Measurements from ENCODE around the gene FAM184A. TPM values are rescaled to one million over a fixed set of nuclear protein-coding genes. Genes with fewer than 3 reads are reported as not detected.

The FAM184A gene
- total and polyA plus RNA-seq, 2 experiments from 2014 or later, result 13.7 to 18.6 TPM

GRCh38 chr6:119006974-119007373 lies 71.5 kb downstream of the FAM184A start:
- Histone ChIP-seq H3K27me3 (ENCODE audit: insufficient read depth) (no peaks in the 10 kb centered on the region), H3K4me1 (ENCODE audit: insufficient read depth) (no peaks in the 10 kb centered on the region), H3F3A (replicated peaks; ENCODE audit: low read depth) (no peaks in the 10 kb centered on the region), H3K9me2 (ENCODE audit: insufficient read depth) (no peaks in the 10 kb centered on the region), H3K4me2 (no peak overlapping the region), H3K36me3 (ENCODE audit: insufficient read depth) (0 out of 2 replicates have a peak, but pooled peaks cover 4% of the 10 kb centered on the region), H2AFZ (no peak overlapping the region), H3K27ac (ENCODE audit: low read depth) (no peak overlapping the region), H3K4me3 (no peak overlapping the region), H3K79me2 (replicated peaks; ENCODE audit: insufficient read depth) (no peaks in the 10 kb centered on the region), H4K20me1 (replicated peaks; ENCODE audit: insufficient read depth) (no peaks in the 10 kb centered on the region)
- Mint-ChIP-seq H3K4me3 (no peak overlapping the region), H3K27ac (no peak overlapping the region), H3K36me3 (ENCODE audit: low read depth) (peaks cover 29% of the 10 kb centered on the region), H3K27me3 (ENCODE audit: insufficient read depth, low read depth, poor library complexity) (no peaks in the 10 kb centered on the region), H3K4me1 (peaks cover 1% of the 10 kb centered on the region; the same call in 1 of the 3 replicates), H3K9me3 (peaks cover 15% of the 10 kb centered on the region)
- ATAC-seq, result no peak
- TF ChIP-seq ZNF114 (CRISPR knock-in tag; IDR thresholded peaks at IDR 0.05) (no peak), REST (IDR thresholded peaks at IDR 0.05; ENCODE audit: unreplicated experiment) (no peak), EZH2 (IDR thresholded peaks at IDR 0.05; ENCODE audit: low read depth, unreplicated experiment) (no peak), CREB1 (CRISPR knock-in tag; IDR thresholded peaks at IDR 0.05; ENCODE audit: low read depth) (no peak), JUNB (IDR thresholded peaks at IDR 0.05; ENCODE audit: unreplicated experiment) (no peak), ETS1 (IDR thresholded peaks at IDR 0.05) (no peak), NANOG (IDR thresholded peaks at IDR 0.05; ENCODE audit: borderline replicate concordance) (no peak), EZH2phosphoT487 (IDR thresholded peaks at IDR 0.05; ENCODE audit: unreplicated experiment) (no peak), ZNF331 (CRISPR knock-in tag; IDR thresholded peaks at IDR 0.05; ENCODE audit: low read depth) (no peak), CTCF (conservative IDR thresholded peaks at IDR 0.05; ENCODE audit: low read depth in 2 of 2) (no peak), STAT1 (IDR thresholded peaks at IDR 0.05; ENCODE audit: unreplicated experiment) (no peak), ZNF462 (CRISPR knock-in tag; IDR thresholded peaks at IDR 0.05) (no peak)
- no peak for DNase-seq (ENCODE audit: low spot score)

Data from GM23338 (cell line).